NOMO-1 treated with dmso at 0.1 percent for 144 hours (cell line): ENCODE results near the gene IL22RA2.

Source experiments
- DNase-seq: peaks from one replicate; lab custom pipeline; 2025; ENCODE audit not compliant: unreplicated experiment; lab: John Stamatoyannopoulos, UW

IL22RA2 gene

DNA sequence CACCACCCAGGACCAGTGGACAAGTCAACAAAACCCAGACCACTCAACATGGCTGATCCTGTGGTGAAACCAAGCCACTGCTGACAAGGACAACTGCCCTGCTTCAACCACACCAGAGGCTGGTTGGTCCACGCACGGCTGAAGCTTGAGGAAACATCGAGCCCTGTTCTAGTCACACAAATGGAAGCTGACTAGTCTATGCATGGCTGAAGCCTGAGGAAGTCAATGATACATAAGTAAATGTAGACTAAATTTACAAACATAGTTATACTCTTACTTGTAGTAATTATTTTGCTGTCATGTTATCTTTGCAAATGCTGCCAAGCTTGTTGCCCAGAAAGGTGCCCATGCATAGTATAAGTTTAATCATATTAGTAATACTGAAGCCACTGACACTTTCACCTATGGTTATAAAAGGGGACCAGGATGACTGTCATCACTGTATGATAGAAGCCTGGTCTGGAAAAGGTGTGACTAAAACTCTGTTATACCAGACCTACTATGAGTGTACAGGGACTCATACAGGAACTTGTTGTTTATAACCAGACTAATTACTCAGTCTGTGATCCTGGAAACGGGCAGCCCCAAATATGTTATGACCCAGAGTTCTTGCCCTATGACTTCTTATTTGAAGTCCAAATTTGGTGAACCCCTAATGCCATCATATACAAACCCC lies 5.6 kb downstream of the IL22RA2 start:
- no peak for DNase-seq

DNA sequence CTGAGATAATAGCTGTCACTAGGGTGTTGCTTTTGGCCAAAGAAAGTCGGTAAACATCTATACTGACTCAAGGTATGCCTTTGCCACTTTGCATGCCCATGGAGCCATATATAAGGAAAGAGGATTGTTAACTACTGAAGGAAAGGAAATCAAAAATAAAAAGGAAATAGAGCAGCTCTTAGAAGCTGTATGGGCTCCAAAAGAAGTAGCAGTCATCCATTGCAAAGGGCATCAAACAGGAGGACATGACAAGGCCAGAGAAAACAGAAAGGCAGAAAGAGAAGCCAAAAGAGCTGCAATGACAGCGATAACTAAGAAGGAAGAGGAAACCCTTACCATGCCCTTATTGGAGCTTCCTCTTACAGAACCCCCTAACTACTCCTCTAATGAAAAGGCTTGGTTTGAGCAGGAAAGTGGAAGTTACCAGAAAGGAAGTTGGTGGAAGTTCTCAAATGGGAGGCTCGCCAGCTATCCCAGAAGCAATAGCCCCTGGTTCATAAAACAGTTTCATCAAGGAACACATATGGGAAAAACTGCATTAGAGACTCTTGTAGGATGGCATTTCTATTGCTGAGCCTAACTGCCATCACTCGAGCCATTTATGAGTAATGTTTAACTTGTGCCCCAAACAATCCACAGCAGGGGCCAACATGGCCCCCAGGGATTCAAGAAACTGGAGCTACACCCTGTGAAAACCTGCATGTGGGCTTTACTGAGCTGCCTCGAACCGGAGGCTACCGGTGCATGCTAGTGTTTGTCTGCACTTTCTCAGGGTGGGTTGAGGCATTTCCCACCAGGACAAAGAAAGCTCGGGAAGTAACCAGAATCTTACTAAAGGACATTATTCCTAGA lies 7.0 kb downstream of the IL22RA2 start:
- DNase-seq, result no peak

DNA sequence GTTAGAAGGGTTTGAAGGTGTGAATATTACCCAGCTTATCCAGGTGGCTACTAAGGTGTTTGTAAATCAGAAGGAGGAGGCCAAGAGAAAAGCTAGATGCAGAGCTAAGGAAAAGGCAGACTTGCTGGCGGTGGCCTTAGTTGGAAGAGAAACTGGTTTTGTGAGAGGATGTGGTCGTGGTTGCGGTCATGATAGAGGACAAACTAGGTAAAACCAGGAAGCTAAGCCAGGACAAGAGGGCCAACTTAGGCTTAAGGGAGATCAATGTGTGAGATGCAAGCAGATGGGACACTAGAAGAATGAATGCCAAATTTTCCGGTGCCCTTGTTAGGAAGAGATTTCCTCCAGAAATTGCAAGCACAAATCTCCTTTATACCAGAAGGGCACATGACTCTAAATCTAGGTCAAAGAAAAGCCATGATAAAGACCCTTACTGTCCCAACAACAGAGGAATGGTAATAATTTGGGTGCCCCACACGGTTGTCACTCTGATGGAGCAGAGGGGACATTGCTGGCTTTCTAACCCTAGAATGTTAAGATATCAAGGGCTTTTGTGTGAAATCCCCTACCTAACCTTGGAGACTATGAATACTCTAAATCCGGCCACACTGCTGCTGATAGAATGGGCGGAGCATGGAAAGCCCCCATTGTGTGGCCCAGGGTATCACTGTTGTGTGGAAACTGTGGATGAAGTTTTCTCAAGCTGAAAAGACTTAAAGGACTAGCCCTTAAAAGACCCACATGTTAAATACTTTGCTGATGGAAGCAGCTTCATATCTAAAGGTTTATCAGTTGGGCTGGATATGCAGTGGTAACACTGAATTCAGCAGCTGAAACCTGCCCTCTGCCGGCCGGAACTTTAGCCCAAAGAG lies 7.8 kb downstream of the IL22RA2 start:
- DNase-seq, result peak; percentile 58

DNA sequence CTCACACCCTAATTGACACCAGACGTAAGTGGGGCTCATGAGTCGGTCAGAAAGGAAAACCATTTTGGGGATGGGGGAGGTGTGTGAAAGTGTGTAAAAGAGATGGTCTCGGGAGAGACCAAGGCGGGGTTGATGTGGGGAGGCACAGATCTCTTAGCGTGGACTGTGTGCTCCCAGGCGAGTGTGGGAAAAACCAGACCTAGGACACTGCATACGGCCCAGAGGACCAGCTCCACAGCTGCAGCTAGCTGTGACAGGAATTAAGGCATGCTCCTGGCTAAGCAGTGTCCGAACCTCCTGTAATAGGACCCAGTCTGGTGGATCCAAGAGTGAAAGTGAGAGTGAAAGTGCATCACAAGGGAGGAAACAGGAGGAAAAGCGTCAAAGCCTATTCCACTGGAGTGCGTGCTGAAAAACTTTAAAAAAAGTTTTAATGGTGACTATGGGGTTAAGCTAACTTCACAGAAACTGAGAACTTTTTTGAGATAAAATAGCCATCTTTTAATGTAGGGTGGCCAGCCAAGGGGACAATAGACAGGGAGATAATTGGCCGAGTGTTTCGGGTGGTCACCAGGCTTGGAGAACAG lies 9.6 kb downstream of the IL22RA2 start:
- no peak for DNase-seq

DNA sequence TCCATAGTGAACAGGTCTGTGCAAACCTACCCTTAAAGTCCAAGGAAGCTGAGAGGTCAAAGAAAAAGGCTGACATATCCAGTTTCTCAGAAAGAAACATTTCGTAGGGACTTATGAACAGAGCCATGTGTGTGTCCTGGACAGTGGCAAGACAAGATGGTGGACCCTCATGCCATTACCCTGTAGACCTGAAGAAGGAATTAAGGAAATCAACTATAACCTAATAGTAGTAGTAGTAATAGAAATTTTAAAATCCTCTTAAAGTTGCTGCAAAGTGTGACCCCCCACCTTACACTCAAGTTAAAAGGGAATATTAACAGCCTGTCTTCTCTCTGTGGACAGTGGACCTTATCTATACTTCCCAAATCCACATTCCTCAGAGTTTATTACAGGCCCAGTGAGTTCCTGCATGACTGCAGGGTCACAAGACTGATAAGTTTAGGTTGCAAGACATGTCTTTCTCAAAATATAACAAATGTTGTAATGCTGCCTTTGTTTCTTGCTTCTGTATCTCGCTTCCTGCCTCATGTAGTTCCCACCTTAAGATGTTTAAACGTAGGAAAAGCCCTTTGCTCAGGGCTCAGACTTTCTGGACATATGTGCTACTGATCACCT lies 10.6 kb downstream of the IL22RA2 start:
- DNase-seq, result no peak

DNA sequence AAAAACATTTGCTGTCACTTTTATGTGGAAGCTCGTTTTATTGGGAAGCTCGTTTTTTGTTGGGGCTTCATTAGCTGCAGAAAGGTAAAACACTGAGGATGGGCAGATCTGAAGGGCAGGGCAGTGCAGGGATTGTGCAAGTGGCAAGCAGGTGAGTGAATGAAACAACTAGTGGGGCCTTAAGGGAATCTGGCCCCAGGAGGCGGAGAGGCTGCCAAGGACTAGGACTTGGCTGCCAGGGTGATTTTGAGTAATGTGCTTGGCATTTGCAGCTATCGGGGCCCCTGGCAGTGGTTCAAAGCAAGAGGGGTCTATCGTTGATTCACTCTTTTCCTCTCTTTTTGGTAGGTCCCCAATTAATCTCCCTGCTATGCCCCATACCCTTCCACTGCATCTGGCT lies 11.5 kb downstream of the IL22RA2 start:
- no peak for DNase-seq

DNA sequence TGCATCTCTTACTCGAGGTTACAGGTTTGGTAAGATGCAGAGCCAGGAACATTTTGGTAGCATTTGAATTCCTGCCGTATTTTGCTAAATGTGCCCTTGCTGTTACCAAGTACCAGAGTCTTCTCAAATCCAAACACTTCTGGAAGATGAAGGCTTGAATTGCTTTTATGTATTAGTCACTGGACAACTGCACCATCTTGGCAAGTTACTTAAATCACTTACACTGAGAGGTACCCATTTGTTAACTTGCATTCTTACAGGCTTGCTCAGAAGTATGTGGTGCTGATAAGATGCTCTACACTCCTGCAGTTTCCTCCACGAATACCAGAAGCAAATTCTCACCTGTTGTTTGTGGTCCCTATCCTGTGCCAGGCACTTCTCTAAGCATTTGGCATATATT lies 12.7 kb downstream of the IL22RA2 start:
- DNase-seq, result no peak

DNA sequence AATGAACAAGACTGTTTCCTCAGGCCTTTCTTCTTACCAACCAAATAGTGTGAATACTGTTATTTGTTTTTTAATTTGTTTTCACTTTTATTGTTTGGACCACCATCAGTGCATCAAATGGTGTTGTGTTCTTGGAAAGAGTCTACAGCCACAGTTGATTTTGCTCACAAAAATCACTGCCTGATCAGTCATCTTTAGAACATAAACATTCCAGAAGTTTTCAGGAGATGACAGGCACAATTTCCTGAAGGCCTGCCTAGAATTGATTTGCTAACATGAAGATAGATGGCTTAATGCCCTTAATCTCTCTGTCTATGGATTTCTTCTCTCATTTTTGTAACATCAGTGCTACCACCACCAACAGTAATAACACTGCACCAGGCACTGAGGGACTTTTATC lies 13.5 kb downstream of the IL22RA2 start:
- no peak for DNase-seq

DNA sequence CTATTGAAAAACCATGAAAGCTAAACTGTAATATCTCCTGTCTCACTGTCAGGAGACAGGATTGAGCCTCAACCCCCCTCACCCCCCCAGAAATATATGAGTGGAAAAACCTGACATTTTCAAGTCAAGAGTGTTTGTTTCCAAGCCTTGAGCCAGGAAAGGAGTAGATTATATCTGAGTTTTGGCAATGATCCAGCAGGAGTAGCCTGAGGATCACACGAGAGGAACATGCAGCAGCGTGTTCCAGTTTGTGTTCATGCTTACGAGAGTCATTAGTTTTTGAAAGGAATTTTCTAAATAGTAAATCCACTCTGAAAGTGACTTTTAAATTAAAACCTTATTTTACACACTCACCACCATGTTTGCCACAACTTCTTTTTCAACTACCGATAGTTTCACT lies 15.8 kb downstream of the IL22RA2 start:
- DNase-seq, result no peak

DNA sequence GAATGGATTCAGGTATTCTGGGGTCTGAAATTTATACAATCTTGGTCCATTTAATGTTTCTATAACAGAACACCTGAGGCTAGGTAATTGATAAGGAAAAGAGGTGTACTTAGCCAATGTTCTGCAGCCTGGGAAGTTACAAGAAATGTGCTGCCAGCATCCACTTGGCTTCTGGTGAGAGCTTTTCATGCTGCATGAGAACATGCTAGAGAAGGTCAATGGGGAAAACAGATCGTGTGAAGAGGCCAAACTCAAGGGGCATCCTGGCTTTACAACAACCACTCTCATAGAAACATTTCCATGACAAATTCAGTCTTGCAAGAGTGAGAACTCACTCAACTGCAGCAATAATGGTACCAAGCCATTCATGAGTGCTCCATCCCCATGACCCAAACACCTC lies 16.8 kb downstream of the IL22RA2 start:
- DNase-seq, result no peak

DNA sequence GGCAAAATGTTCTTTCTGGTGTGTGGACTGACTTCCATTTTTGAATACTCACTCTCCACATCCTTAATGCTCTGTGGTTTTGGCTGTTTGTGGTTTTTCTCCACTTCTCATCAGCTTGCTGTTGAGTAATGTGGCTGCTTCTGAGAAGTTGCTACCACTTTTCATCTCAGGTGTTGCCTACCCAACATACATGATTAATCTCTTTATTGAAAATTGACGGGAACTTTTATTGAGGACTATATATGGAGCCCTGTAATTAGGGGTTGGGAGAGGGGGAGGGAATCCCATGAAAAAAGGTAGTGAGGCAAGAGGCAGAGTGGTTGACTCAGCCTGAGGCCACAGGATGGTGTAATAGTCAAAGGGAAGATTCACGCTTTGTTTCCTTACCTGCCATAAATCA lies 17.6 kb downstream of the IL22RA2 start:
- peak; percentile 90 for DNase-seq

DNA sequence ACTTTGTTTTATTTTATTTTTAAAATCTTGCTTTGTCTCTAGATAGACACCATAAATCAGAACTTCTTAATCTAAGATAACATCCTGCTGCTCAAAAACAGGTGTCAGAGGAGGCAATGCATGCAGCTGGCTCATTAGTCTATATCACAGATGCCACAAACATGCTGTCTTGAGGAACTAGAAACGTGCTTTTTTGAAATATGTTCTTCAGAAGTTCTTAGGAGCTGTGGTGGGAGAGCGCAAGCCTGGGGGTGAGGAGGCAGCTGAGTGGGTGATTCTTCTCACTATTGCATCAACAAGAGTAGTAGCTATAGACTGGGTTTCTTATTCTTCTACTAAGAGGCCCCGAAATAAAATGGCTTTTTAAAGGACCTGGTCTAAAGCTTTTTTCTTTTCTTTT lies 23.4 kb downstream of the IL22RA2 start:
- DNase-seq, result peak; percentile 61

DNA sequence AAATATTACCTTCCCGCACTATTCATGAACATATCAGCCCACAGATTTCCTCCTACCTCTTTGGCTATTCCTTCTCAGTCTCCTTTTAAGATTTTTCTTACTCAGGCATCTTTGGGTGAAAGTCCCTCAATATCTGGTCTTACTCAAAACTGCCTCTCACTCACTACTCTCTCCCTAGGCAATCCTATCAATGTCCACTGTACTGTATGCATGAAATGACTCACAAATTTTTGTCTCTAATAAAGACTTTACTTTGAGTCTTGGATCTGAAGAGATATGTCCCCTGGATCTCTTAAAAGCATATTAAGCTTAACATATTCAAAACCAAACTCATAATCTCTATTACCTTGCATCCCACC lies 24.4 kb downstream of the IL22RA2 start:
- DNase-seq, result no peak

DNA sequence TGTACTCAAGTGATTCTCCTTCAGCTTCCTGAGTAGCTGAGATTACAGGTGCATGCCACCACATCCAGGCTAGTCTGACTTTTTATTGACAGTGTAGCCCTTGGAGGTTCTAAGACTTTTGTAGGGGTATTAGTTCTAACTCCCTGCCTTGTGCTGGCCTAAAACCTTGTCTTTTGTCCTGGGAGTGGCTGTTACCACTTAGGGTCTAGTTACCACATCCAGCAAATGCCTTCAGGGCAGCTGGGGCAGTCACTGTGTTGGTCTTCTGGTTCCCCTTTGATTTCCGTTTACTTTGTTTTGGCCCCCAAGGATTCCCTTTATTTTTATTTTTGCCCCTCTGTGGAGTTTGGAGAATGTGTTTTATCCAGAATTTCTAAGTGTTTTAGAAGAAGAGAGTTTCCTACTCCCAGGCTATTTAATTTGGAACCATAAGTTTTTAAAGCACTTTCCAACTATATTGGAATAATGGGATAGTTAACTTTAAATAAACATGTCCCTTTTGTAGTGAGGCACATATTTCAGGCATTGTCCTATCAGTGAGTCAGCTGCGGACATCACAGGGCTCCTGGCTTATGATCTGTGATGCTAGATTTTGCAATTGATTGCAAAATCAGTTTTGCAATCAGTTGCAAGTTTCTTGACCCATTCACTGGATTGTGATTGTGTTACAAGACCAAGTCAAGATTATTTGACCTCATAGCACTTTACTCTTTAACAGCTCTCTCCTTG lies 25.0 kb downstream of the IL22RA2 start:
- peak; percentile 53 for DNase-seq

DNA sequence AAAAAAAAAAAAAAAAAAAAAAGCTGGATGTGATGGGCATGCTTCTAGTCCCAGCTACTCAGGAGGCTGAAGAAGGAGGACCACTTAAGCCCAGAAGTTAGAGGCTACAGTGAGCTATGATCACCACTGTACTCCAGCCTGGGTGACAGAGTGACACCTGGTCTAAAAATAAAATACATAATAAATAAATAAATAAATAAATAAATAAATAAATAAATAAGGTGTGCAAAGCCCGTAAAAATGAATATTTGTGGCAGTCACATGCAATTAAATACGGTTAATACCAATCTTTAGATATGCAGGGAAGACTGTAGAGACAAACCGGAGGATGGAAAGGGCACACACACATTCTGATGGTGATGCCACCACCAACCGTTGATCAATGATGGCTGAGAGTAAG lies 26.2 kb downstream of the IL22RA2 start:
- DNase-seq, result no peak

DNA sequence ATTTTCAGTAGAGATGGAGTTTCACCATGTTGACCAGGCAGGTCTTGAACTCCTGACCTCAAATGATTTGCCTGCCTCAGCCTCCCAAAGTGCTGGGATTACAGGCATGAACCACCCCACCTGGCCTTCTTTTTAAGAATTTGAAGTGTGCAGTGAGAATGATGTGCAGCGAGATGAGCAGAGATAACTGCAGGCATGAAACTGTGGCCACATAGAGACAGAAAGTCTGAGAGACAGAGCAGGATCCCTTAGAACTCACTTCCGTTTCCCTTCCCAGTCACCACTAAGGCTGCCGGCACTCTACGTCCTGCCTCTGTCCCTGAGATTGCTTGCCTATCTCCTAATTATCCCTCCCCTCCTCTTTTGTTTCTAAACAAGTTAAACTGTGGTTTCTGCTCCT lies 27.2 kb downstream of the IL22RA2 start:
- DNase-seq, result no peak

DNA sequence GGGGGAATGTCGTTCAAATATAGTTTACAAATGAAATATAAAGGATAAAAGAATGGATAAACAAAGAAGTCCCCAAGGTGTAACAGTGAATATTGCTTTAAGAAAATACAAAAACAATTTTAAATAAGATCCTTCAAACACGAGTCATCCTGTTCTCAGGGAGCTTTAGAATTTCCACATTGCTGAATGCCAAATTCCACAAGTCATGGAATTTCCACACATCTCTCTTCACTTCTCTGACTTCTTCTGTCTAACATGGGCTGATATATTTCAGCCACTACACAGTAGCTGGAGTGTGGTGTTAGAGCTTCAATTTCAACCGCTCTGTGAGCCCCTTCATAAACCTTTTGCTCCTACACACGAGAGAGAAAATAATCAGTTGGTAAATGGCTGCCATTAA lies 28.0 kb downstream of the IL22RA2 start:
- no peak for DNase-seq

DNA sequence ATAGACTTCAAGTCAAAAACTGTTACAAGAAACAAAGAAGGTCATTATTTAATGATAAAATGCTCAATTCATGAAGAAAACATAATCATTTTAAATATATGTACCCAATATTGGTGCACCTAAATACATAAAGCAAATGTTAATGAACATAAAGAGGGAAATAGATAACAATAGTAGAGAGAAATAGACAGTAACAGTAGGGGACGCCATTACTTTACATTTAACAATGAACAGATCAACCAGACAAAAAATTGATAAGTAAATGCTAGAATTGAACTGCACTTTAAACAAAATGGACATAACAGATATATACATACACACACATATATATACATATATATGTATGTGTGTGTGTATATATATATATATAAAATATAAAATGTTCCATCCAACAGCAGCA lies 37.4 kb downstream of the IL22RA2 start:
- no peak for DNase-seq

DNA sequence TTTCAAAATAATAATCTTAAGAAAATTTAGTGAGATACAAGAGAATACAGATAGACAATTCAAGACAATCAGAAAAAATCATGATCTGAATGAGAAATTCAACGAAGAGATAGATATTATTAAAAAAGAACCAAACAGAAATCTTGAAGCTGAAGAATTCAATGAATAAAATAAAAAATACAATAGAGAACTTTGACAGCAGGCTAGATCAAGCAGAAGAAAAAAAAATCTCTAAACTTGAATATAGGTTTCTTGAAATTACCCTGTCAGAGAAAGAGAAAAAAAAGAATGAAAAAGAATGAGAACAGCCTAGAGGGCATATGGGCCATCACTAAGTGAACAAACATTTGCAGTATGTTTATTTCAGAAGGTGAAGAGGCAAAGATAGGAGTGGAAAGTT lies 39.0 kb downstream of the IL22RA2 start:
- DNase-seq, result no peak

DNA sequence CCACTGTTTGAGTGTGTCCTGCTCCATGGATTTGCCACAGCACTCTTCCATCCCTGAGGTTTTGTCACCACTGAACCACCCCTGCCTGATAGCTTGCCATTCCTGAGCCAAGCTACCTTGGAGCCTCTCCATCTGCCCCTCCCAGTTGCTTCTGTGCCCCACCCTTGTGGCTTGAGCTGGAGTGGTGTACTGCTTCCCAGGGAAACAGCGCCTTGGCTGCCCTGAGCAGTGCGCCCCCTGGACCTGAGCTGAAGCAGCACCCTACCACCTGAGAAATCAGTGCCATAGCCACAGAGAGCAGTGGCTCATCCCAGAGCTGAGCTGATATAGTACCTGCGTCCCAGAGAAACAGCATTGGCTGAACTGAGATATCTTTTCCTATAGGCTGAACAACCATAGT lies 40.3 kb downstream of the IL22RA2 start:
- DNase-seq, result no peak
